Activated naive CD4-positive, alpha-beta T cell treated with anti-CD3 and anti-CD28 coated beads, Interleukin-2, amount 50 U/mL, for 16 hours (primary cell): ENCODE results near the gene FCHSD2.
"Not testable (repeated sequence)": the region's sequence is repeated elsewhere in the genome, so short reads cannot be mapped to it uniquely, and the experiment has no call there.

Source experiments
- DNase-seq: peaks from one replicate; pipeline ENCODE4 v3.0.0-alpha.2; 2020

The FCHSD2 gene

DNA sequence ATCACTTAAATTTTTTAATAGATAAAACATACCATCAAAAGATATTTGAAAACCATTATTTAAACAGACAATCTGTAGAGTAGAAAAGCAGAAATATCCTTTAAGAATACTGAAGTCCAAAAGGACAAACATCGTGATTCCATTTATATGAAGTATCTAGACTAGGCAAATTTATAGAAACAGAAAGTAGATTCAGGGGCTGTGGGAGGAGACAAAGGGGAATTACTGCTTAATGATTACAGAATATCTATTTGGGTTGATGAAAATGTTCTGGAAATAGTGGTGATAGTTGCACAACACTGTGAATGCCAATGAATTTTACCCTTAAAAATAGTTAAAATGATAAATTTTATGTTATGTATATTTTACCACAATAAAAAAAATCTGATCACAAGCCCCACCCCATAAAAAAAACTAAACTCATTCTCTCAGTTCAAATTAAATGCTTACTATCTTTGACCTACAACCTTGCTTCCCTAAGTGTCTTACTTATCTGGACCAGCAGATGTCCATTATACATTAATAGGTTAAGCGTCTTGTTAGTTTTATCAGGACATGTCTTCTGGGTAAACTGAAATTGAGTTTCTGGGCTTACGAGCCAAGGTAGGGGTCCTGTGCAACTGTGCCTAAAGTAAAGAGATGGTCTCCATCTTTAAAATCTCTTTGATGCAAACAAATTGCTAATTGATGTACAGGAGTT, 86.3 kb downstream of the FCHSD2 start:
- DNase-seq = no peak

GRCh38 chr11:73055002-73055401, 87.1 kb downstream of the FCHSD2 start:
- no peak for DNase-seq

DNA sequence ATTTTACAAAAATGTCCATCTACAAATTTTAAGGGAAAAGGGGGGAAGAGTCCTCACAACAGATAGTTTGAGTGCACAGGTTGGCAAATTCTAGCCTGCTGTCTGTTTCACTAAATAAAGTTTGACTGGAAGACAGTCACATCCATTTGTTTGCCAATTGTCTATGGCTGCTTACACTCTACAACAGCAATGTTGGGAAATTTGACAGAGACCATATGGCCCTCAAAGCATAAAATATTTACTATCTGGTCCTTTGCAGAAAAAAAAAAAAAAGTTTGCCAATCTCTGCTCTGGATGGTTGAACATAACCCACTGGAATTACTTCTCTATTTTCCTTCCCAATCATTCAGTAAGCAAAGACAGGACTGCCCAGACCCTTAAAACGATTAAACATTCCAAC, 88.2 kb downstream of the FCHSD2 start:
- DNase-seq = no peak

- DNase-seq = no peak
Observed at GRCh38 chr11:73048446-73048845, 93.7 kb downstream of the FCHSD2 start.

- DNase-seq = no peak
Observed at GRCh38 chr11:73047773-73048371, 94.2 kb downstream of the FCHSD2 start.

- no peak for DNase-seq
Observed at GRCh38 chr11:73040046-73040445, 102.1 kb downstream of the FCHSD2 start.

- peak; percentile 15 for DNase-seq
Observed at GRCh38 chr11:73034777-73035176, 107.3 kb downstream of the FCHSD2 start.

DNA sequence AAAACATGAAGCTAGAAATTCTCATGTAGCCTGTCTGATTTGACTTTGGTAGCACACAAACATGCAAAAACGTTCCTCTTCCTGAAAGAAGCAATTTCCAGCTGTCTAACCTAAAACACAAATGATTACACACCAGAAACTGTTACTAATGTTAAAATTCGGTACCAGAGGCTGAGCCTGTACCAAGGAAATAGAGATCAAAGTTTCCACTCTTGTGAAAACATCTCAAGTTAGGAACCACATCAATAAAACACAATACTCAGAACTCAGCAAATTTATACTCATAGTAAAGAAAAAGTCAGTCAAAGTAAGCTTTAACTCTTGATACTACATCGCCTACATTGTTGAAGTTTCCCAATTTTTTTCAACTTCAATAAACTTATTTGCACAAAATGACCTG, 107.8 kb downstream of the FCHSD2 start:
- DNase-seq = no peak

DNA sequence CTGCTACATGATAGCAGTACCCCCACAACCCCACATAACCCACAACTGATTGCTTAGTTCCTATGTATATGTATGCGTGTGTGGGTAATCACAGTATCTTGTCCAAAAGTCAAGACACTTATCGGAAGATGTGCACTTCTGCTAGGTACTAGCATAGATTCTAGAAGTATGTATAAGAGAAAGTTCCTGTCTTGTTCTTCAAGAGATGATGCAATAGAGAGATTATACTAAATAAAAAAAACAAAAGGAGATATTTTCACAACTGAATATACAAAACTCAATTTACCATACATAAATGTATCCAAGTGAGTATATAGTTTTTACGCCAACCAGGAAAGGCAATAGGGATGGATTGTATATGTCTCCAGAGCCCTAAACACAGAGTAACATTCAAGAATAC, 112.0 kb downstream of the FCHSD2 start:
- no peak for DNase-seq

DNA sequence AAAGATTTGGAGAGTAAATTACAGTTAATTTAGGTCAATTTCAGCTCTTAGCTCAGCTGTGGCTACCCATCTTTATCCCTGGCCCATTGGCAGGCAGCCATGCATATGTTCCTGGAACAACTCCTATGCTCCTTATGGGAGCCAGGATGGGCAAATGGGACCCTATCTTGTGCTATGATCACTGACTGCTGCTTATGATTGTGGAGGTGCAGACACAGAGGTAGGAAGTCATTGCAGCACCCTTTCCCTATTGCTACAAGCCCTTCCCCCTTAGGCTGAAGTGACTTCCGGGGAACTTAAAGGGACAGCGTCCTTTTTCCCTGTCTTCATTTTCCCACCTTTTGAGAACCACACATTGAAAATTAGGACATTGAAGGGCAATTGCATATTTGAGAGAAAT, 112.7 kb downstream of the FCHSD2 start:
- no peak for DNase-seq

- no peak for DNase-seq
Observed at GRCh38 chr11:73028611-73029010, 113.5 kb downstream of the FCHSD2 start.

GRCh38 chr11:73027840-73028239, 114.3 kb downstream of the FCHSD2 start:
- not testable (repeated sequence) for DNase-seq

DNA sequence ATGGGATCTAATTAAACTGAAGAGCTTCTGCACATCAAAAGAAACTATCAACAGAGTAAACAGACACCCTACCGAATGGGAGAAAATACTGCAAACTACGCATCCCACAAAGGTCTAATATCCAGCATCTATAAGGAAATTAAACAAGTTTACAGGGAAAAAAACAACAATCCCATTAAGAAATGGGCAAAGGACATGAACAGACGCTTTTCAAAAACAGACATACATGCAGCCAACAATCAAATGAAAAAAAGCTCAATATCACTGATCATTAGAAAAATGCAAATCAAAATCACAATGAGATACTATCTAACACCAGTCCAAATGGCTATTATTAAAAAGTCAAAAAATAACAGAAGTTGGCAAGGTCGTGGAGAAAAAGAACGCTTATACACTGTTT, 117.5 kb downstream of the FCHSD2 start:
- DNase-seq = no peak

GRCh38 chr11:73019996-73020395, 122.1 kb downstream of the FCHSD2 start:
- DNase-seq = no peak

DNA sequence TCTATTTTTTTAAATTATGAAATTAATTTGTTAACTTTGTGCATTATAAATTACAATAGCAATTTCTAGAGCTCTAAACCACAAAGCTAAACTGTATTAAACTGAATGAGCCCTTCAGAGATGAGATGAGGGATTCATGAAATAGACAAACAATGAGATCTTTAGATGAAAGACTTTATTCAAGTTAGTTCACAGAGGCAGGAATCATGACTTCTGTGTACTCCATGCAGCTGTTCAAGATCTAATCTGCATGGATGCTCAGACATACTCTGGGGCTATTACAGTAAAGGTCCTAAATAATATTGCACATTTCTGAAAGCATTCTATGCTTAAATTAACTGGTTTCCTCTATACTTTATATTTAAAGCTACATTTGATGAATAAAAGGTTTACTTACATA, 122.7 kb downstream of the FCHSD2 start:
- no peak for DNase-seq

GRCh38 chr11:73018856-73019255, 123.3 kb downstream of the FCHSD2 start:
- no peak for DNase-seq

GRCh38 chr11:73017024-73017751, 124.9 kb downstream of the FCHSD2 start:
- no peak for DNase-seq

- no peak for DNase-seq
Observed at GRCh38 chr11:73013021-73013420, 129.1 kb downstream of the FCHSD2 start.

- no peak for DNase-seq
Observed at GRCh38 chr11:73012121-73012863, 129.8 kb downstream of the FCHSD2 start.

DNA sequence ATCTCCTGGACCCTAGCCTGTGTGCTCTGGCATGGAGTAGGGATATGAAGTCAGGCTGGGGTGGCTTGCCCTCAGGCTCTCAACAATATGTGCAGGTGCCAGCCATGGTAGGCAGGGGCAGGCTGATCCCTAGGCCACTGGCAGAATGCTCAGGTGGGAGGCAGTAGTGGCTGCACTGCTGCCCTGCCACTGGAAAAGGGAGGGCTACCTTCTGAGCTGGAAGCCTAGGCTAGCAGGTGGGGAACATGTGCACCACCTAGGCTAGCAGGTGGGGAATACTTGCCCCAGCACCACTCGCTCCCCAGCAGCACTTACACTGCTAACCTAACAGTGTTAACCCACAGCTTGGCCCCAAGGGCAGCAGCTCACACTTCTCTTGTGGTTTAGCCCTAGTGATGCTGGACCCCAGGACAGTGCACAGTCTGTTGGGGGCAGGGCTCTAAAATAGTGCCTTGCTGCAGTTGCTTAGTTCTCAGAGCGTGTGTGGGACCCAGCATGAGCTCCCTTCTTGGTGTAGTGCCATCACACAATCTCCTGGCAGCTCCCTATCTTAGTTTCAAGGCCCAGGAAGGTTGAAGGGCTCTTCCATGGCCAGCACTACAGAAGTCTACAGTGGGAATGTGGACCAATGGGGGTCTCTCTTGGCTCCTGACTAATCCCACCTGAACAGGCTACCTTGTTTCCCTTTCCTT, 130.8 kb downstream of the FCHSD2 start:
- no peak for DNase-seq

GRCh38 chr11:73009972-73010371, 132.1 kb downstream of the FCHSD2 start:
- no peak for DNase-seq

DNA sequence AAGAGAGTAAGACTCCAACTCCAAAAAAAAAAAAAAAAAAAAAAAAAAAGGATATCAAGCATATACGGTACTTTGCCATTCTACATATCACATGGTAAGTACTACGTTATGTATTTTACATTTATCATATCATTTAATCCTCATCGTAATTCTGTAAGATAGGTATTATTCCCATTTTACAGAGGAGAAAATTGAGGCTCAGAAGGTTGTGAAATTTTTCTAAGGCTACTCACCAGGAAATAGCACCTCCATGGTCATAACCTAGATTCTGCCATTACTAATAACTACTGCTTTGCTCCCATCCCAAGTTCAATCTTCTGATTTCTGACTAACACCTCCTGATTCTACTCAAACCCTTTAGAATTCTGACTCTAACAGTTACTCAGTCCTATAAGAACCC, 138.0 kb downstream of the FCHSD2 start:
- no peak for DNase-seq

GRCh38 chr11:73003088-73003487, 139.0 kb downstream of the FCHSD2 start:
- DNase-seq = no peak
